HEK293 (cell line): Measurements from ENCODE around the gene SUPT3H.

ENCODE experiments used
- CTCF ChIA-PET: fragments of 350-600 bp; formaldehyde crosslinking; extraction: SDS; loops from one replicate; lab custom pipeline; 2021; ENCODE audit warnings: antibody characterized with exemption; lab: Yijun Ruan, JAX
- POLR2A ChIA-PET: fragments of 300-600 bp; formaldehyde crosslinking; extraction: SDS; loops from one replicate; lab custom pipeline; 2020; ENCODE audit warnings: antibody characterized with exemption, inconsistent platforms; lab: Yijun Ruan, JAX
- H3K27ac ChIP-seq: fragments of 200-500 bp; sonication (Bioruptor generic); 2 replicates; pipeline ENCODE4 v1.5.1; 2014; ENCODE audit warnings: low read depth, low read length, control low read depth, inconsistent platforms; ENCODE audit errors: extremely low read depth
- H3K36me3 ChIP-seq, 2 experiments: fragments of 200-500 bp in 1 of 2; sonication (Bioruptor generic) in 1 of 2; 1 replicate in 1 of 2; 2 replicates in 1 of 2; pipeline ENCODE4 v1.5.1; 2014 to 2017; ENCODE audit warnings: inconsistent platforms in 2 of 2, low read length in 2 of 2; ENCODE audit not compliant: control insufficient read depth in 2 of 2, insufficient read depth in 1 of 2
- H3K4me1 ChIP-seq: fragments of 200-500 bp; sonication (Bioruptor generic); 2 replicates; pipeline ENCODE4 v1.5.1; 2014; ENCODE audit warnings: mild to moderate bottlenecking, low read length, inconsistent platforms; ENCODE audit not compliant: control insufficient read depth, insufficient read depth
- H3K4me3 ChIP-seq: 2 replicates; pipeline ENCODE4 v1.5.1; 2011; ENCODE audit warnings: low read depth, mild to moderate bottlenecking, control low read depth, low read length, moderate library complexity
- H3K9me3 ChIP-seq: fragments of 200-500 bp; sonication (Bioruptor generic); 2 replicates; pipeline ENCODE4 v1.5.1; 2014; ENCODE audit warnings: low read depth, low read length, inconsistent platforms; ENCODE audit not compliant: control insufficient read depth, insufficient read depth
- HOXC10 ChIP-seq: sonication (generic); formaldehyde crosslinking; IDR thresholded peaks from 2 replicates; pipeline ENCODE4 v1.8.1; 2023; ENCODE audit warnings: mild to moderate bottlenecking, missing genetic modification reagents
- KLF7 ChIP-seq: fragments of 450-650 bp; formaldehyde crosslinking; IDR thresholded peaks from 2 replicates; pipeline ENCODE4 v1.5.1; 2016; ENCODE audit warnings: missing biosample characterization, missing genetic modification characterization, borderline replicate concordance
- WT1 ChIP-seq: fragments of 450-650 bp; formaldehyde crosslinking; IDR thresholded peaks from 2 replicates; pipeline ENCODE4 v1.5.1; 2016; ENCODE audit warnings: missing biosample characterization, missing genetic modification characterization
- ZBTB26 ChIP-seq: fragments of 450-650 bp; formaldehyde crosslinking; optimal IDR thresholded peaks from 2 replicates; pipeline ENCODE3; 2016; ENCODE audit warnings: missing biosample characterization, mild to moderate bottlenecking, missing genetic modification characterization
- ZBTB49 ChIP-seq: fragments of 450-650 bp; formaldehyde crosslinking; IDR thresholded peaks from 2 replicates; pipeline ENCODE4 v1.5.1; 2016; ENCODE audit warnings: missing biosample characterization, missing genetic modification characterization, low read depth
- ZFP69B ChIP-seq: fragments of 450-650 bp; formaldehyde crosslinking; IDR thresholded peaks from 2 replicates; pipeline ENCODE4 v1.5.1; 2016; ENCODE audit warnings: missing biosample characterization, missing genetic modification characterization
- ZNF121 ChIP-seq: fragments of 450-650 bp; formaldehyde crosslinking; IDR thresholded peaks from 2 replicates; pipeline ENCODE4 v1.5.1; 2016; ENCODE audit warnings: missing biosample characterization, missing genetic modification characterization
- ZNF510 ChIP-seq: fragments of 450-650 bp; formaldehyde crosslinking; IDR thresholded peaks from 2 replicates; pipeline ENCODE4 v1.5.1; 2018; ENCODE audit warnings: mild to moderate bottlenecking, missing genetic modification characterization, missing biosample characterization; ENCODE audit not compliant: insufficient replicate concordance
- ZNF518A ChIP-seq: fragments of 450-650 bp; formaldehyde crosslinking; conservative IDR thresholded peaks from 2 replicates; pipeline ENCODE4 v1.5.1; 2016; ENCODE audit warnings: low read depth, missing biosample characterization, missing genetic modification characterization
- ZNF670 ChIP-seq: fragments of 450-650 bp; formaldehyde crosslinking; IDR thresholded peaks from 2 replicates; pipeline ENCODE4 v1.5.1; 2016; ENCODE audit warnings: missing biosample characterization, missing genetic modification characterization, low read depth
- ZNF830 ChIP-seq: fragments of 450-650 bp; IDR thresholded peaks from 2 replicates; pipeline ENCODE4 v1.5.0; 2018; ENCODE audit warnings: missing biosample characterization, missing genetic modification characterization, low read depth, mild to moderate bottlenecking, moderate library complexity
- ZSCAN30 ChIP-seq: fragments of 450-650 bp; IDR thresholded peaks from 2 replicates; pipeline ENCODE4 v1.5.1; 2018; ENCODE audit warnings: missing biosample characterization, mild to moderate bottlenecking, missing genetic modification characterization, moderate library complexity
- TF ChIP-seq, protein P1 (sequence below): fragments of 450-650 bp; formaldehyde crosslinking; IDR thresholded peaks from 2 replicates; pipeline ENCODE4 v1.5.1; 2016; ENCODE audit warnings: missing biosample characterization, missing genetic modification characterization
- TF ChIP-seq, protein P2 (sequence below): fragments of 450-650 bp; formaldehyde crosslinking; IDR thresholded peaks from 2 replicates; pipeline ENCODE4 v1.5.1; 2017; ENCODE audit warnings: missing biosample characterization, missing genetic modification characterization
- TF ChIP-seq, protein P3 (sequence below): fragments of 450-650 bp; formaldehyde crosslinking; IDR thresholded peaks from 2 replicates; pipeline ENCODE4 v1.5.1; 2016; ENCODE audit warnings: missing biosample characterization, missing genetic modification characterization

Gene SUPT3H

GRCh38 chr6:45047573-45047972 lies 330.2 kb downstream of the SUPT3H start:
- no peak overlapping the region for H3K27ac ChIP-seq
- no peaks in the 10 kb centered on the region for H3K9me3 ChIP-seq
- ChIA-PET CTCF (no interaction called here), POLR2A (no interaction called here)
- no peak overlapping the region for H3K4me3 ChIP-seq
- no peaks in the 10 kb centered on the region for H3K36me3 ChIP-seq
- H3K4me1 ChIP-seq = peaks cover 7% of the 10 kb centered on the region
- no peak for TF ChIP-seq WT1
- TF ChIP-seq, protein P1, sequence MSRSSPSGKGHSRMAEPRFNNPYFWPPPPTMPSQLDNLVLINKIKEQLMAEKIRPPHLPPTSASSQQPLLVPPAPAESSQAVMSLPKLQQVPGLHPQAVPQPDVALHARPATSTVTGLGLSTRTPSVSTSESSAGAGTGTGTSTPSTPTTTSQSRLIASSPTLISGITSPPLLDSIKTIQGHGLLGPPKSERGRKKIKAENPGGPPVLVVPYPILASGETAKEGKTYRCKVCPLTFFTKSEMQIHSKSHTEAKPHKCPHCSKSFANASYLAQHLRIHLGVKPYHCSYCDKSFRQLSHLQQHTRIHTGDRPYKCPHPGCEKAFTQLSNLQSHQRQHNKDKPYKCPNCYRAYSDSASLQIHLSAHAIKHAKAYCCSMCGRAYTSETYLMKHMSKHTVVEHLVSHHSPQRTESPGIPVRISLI (tag by site-specific recombination) = no peak
- TF ChIP-seq ZBTB26 (tag by site-specific recombination) = no peak
- TF ChIP-seq ZNF518A = no peak
- TF ChIP-seq KLF7 (tag by site-specific recombination) = no peak
- TF ChIP-seq, protein P2, sequence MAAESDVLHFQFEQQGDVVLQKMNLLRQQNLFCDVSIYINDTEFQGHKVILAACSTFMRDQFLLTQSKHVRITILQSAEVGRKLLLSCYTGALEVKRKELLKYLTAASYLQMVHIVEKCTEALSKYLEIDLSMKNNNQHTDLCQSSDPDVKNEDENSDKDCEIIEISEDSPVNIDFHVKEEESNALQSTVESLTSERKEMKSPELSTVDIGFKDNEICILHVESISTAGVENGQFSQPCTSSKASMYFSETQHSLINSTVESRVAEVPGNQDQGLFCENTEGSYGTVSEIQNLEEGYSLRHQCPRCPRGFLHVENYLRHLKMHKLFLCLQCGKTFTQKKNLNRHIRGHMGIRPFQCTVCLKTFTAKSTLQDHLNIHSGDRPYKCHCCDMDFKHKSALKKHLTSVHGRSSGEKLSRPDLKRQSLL (tag by site-specific recombination) = no peak
- TF ChIP-seq ZNF510 = no peak
- TF ChIP-seq, all 188 proteins: peak for 0

GRCh38 chr6:45045253-45045601 lies 332.5 kb downstream of the SUPT3H start:
- H3K4me1 ChIP-seq = peaks cover 4% of the 10 kb centered on the region; the same call in 1 of the 2 replicates
- H3K36me3 ChIP-seq = no peaks in the 10 kb centered on the region
- ChIA-PET POLR2A (no interaction called here), CTCF (interaction anchor here (0.6 to 1.3 kb wide), 2 partner anchors 398 to 878 kb away, joined by 4 read pairs; no protein-coding TSS in a partner anchor)
- TF ChIP-seq ZNF670 (tag by site-specific recombination) (no peak), HOXC10 (no peak), ZFP69B (tag by site-specific recombination) (no peak)
- no peak overlapping the region for H3K27ac ChIP-seq
- no peaks in the 10 kb centered on the region for H3K9me3 ChIP-seq
- H3K4me3 ChIP-seq = no peak overlapping the region

DNA sequence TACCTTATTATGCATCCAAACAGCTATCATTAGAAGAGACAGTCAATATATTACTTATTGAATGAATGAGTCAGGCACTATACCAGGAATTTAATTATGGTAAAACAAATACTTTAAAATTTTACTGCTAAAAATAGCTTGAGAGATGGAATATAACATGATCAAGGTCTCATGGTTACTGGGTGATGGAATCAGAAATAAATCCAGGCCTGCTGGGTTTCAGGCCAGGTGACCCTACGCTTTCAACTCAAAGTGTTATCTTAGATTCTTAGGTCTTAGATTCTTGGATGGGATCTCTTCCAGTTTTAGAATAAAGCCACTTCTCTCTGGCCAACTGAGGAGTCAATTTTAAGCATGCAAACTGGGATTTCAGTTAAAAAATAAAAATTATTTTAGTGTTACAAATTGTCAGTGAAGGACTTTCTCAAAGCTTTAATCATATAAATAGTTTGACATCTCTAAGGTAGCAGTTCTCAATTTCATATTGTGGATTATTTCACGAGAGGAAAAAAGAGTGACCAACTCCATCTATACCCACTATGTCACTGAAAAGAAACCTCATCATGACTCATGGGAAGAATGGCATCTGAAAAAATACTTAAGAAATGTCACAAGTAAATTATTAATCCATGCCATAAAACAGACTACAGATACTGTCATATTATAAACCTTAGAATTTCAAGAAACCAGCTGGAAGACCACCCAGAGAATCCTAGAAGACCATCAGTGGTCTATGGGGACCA lies 333.1 kb downstream of the SUPT3H start:
- H3K4me1 ChIP-seq = peaks cover 4% of the 10 kb centered on the region; the same call in 1 of the 2 replicates
- POLR2A ChIA-PET = no interaction called here
- H3K4me3 ChIP-seq = no peak overlapping the region
- H3K9me3 ChIP-seq = no peaks in the 10 kb centered on the region
- TF ChIP-seq ZNF830 (no peak), ZSCAN30 (tag by site-specific recombination) (no peak), ZNF121 (tag by site-specific recombination) (no peak), ZBTB49 (tag by site-specific recombination) (no peak)
- TF ChIP-seq, protein P3, sequence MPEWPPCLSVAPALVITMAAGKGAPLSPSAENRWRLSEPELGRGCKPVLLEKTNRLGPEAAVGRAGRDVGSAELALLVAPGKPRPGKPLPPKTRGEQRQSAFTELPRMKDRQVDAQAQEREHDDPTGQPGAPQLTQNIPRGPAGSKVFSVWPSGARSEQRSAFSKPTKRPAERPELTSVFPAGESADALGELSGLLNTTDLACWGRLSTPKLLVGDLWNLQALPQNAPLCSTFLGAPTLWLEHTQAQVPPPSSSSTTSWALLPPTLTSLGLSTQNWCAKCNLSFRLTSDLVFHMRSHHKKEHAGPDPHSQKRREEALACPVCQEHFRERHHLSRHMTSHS = no peak
- no peak overlapping the region for H3K27ac ChIP-seq
- CTCF ChIA-PET = interaction anchor here (1.0 to 1.3 kb wide), 4 partner anchors 8 to 878 kb away, joined by 3 to 4 read pairs (median 4); no protein-coding TSS in a partner anchor
- H3K36me3 ChIP-seq = no peaks in the 10 kb centered on the region
